GM18505 (cell line): ENCODE measurements around the gene GNPTAB.

Experiments
- ATAC-seq: cut with Tn5 transposase; IDR thresholded peaks from one replicate; pipeline ENCODE4 v1.9.1; 2021; ENCODE audit not compliant: unreplicated experiment
- POLR2A ChIP-seq: IDR thresholded peaks from 4 replicates; pipeline ENCODE4 v1.6.1; 2011; ENCODE audit warnings: borderline replicate concordance; ENCODE audit not compliant: insufficient read depth, insufficient read length; ENCODE audit errors: extremely low read depth

GNPTAB gene

DNA sequence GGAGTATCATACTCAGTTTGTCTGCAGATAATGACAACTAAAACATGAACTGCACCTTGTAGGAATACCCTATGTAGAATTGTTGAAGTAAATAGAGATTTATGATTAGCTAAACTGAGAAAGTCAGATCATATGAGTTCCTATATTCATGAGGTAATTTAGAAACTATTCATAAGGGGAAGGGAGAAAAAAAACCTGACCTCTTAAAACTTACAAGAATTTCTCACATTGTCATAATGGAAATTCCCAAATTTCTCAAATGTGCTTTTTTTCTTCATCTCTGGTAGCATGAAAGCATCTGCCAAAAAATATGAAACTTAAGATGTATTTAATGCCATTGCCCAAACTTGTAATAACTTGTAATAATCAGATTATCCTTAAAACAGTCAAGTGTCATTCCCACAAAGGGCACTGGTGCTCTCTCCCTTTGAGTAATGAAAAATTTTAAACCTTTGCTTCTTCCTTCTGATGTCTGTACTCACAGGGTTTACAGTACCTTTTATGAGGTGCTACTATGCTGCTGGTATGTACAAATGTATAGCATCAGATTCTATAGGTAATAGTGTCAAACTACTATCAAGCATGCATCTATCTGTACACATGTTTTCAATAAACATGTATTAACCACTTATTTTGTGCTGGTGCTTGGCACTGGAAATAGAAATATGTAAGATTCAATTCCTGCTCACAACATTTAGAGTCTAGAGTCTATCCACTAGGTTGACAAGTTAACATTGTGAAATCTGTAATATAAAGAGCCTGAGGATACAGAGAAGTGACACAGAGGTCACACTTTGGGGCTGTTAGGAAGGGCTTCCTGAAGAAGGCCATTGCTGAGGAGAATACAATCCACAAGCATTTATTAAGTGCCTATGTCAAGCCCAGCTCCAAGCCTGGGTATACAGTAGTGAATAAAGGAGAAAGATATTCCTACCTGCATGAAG lies 29.2 kb upstream of the GNPTAB start:
- ATAC-seq: peak; percentile 40
- TF ChIP-seq POLR2A: no peak

DNA sequence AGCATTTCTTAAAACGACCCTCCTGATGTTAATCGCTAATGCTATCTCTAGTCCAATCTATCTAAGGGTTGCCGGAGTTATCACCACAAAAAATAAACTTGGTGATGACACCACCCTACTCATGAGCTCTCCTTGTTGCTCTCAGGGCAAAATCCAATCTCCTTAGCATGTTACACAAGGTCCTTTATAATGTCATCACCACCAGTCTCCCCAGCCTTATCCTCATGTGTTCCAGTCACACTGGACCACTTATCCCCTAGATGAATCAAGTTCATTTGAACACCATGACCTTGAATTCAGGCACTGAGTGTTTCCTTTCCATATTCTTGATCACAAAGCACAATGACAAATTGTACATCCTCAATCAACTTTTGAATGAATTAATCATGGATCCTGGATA lies 27.6 kb upstream of the GNPTAB start:
- no peak for TF ChIP-seq POLR2A
- ATAC-seq: no peak

DNA sequence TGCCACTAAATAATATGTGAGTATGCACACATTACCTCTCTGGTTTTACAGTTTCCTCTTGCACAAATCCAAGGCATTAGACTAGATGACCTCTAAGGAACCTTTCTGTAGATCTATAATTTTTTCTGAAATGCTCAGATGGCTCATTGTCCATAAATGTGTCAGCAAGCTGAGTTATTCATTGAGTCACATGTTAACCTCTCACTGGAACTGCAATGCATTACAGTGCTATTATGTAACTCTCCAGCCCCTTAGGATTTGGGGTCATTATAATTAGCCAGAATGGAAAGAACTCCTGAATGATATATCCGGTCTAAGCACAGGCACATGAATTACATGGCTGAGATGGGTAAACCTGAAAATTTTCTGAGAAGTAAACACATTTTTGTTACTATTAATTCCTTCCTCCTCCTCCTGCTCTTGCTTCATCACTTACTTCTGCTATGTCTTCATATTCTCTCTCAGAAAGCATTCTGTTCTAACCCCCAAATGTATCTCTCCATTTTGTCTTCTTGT lies 26.3 kb upstream of the GNPTAB start:
- peak; percentile 40 for ATAC-seq
- TF ChIP-seq POLR2A: no peak

- ATAC-seq: peak; percentile 27
Observed at GRCh38 chr12:101856614-101857013, 25.9 kb upstream of the GNPTAB start.

DNA sequence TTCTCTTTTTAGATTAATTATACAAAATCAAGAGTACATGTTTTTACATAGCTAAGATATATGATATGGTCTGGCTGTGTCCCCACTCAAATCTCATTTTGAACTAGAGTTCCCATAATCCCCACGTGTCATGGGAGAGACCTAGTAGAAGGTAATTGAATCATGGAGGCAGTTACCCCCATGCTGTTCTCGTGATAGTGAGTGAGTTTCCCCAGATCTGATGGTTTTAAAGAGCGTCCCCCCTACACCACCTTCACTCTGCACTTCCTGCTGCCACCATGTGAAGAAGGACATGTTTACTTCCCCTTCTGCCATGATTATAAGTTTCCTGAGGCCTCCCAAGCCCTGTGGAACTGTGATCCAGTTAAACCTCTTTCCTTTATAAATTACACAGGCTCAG lies 25.2 kb upstream of the GNPTAB start:
- TF ChIP-seq POLR2A: no peak
- ATAC-seq: no peak

DNA sequence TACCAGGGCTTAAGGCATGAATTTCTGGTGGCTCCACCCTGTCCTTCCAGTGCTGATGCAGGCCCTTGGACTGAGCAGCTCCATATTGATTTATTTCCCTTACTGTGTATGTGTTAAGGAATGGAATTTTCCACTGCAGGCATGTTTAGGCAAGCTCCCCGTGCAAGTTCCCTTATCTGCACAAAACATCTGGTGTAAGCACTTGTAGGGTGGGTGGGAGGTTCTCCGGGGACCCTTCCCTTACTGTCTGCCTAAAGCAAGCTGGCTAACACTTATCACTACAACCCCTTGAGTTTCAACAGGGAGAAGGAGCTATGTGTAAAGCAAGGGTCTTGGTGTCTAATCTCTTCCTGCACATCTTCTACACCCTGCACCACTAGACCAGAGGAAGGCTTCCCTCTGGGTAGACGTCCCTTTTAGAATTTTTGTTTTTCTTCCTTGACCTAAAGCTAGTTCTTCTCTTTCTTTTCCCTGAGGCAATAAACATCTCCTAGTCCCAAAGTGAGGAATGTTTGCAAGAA lies 24.7 kb upstream of the GNPTAB start:
- TF ChIP-seq POLR2A: no peak
- ATAC-seq: no peak

GRCh38 chr12:101854747-101855146 lies 24.0 kb upstream of the GNPTAB start:
- ATAC-seq: no peak
- TF ChIP-seq POLR2A: no peak

GRCh38 chr12:101852998-101853397 lies 22.2 kb upstream of the GNPTAB start:
- no peak for TF ChIP-seq POLR2A
- no peak for ATAC-seq

- ATAC-seq: no peak
- no peak for TF ChIP-seq POLR2A
Observed at GRCh38 chr12:101850199-101850598, 19.4 kb upstream of the GNPTAB start.

DNA sequence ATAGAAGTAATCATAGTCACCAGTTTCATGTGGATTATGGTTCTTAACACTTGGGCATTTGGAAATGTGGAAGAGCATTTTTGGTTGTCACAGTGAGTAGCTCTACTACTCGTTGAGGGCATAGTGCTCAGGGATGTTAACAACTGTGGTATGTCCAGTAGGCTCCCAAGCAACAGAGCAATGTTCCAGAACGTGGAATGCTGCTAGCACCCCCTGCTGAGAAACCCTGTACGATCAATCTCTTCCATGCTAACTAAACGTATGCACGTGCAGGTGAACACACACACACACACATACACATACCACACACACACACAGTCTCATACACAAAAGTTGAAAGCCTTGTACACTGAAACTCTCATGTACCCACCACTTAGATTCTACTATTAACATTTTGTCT lies 16.6 kb upstream of the GNPTAB start:
- TF ChIP-seq POLR2A: no peak
- ATAC-seq: no peak

GRCh38 chr12:101845137-101845711 lies 14.5 kb upstream of the GNPTAB start:
- ATAC-seq: no peak
- no peak for TF ChIP-seq POLR2A

DNA sequence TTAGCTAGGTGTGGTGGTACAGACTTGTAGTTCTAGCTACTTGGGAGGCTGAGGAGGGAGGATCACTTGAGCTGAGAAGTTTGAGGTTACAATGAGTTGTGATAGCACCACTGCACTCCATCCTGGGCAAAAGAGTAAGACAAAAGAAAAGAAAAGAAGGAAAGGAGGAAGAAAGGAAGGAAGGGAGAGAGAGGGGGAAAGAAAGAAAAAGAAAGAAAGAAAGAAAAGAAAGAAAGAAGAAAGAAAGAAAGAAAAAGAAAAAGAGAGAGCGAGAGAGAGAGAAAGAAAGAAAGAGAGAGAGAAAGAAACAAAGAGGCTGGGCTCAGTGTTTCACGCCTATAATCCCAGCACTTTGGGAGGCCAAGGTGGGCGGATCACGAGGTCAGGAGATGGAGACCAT lies 10.3 kb upstream of the GNPTAB start:
- no peak for TF ChIP-seq POLR2A
- ATAC-seq: no peak

DNA sequence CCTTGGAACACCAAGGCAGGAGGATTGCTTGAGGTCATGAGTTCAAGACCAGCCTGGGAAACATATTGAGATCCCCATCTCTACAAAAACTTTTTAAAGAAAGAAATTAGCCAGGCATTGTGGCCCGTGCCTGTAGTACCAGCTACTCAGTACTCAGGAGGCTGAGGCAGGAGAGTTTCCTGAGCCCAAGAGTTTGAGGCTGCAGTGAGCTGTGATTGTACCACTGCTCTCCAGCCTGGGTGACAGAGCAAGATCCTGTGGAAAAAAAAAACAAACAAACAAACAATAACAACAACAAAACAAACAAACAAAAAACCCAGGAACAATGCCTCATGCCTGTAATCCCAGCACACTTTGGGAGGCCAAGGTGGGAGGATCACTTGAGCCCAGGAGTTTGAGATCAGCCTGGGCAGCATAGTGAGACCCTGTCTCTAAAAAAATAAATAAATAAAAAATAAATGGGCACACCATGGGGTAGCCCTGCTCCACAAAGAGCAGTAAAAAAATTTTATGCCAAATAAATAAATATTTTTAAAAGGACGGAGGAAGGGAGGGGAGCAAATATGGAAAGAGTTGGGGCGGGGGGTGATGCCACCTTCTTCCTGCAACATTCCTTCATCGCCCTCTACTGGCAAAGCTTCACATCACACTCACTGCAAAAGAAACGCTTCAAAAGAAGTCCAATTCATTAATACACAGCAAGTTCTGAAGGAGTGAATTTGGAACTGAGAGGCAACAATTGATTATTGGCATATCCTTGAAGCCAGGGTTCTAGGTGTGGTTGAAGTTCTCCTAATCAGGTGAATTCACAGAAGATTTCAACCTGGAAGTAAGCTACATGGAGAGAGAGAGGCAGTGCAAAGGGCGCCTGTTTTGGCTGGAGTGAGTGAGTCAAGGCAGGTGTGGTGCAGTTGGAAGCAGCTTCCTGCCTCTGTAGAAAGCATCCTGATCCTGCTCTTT lies 8.8 kb upstream of the GNPTAB start:
- TF ChIP-seq POLR2A: no peak
- ATAC-seq: no peak

DNA sequence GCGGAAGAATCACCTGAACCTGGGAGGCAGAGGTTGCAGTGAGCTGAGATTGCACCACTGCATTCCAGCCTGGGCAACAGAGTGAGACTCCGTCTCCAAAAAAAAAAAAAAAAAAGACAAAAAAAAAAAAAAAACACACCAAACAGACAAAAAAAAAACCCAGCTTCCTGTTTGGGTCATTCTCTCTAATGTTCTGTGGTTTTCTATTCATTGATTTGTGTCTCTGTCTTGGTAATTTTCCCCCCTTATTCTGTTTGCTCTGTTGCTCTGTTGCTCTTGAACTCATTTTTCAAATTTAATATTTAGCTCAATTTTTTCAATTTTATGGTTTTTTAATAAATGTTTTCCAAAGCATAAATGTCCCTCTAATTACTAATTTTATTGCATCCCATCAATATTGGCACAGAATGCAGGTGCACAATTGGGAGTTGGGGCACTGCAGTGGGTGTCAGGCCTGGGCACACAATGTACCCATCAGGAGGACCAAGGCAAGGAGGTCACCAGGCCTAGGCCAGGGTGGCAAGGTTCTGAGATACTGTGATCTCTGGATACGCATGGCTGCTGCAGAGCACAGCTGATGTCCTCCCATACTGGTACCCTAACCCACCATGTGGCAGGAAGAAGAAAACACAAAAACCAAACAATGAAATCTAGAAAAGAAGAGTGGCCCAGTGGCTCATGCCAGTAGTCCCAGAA lies 8.0 kb upstream of the GNPTAB start:
- no peak for TF ChIP-seq POLR2A
- peak; percentile 66 for ATAC-seq
